EL (cell line): Measurements from ENCODE around the gene NCK2.

Source experiments
- DNase-seq: peaks from one replicate; pipeline ENCODE4 v3.0.0-alpha.2; 2016

NCK2 gene

GRCh38 chr2:105820151-105820550 lies 75.4 kb downstream of the NCK2 start:
- no peak for DNase-seq

GRCh38 chr2:105820691-105821090 lies 76.0 kb downstream of the NCK2 start:
- no peak for DNase-seq

- no peak for DNase-seq
Measured at GRCh38 chr2:105821428-105822125, 76.9 kb downstream of the NCK2 start.

- no peak for DNase-seq
Measured at GRCh38 chr2:105822186-105822585, 77.5 kb downstream of the NCK2 start.

- no peak for DNase-seq
Measured at GRCh38 chr2:105824446-105824845, 79.7 kb downstream of the NCK2 start.

- DNase-seq: no peak
Measured at GRCh38 chr2:105827351-105828096, 82.8 kb downstream of the NCK2 start.

- no peak for DNase-seq
Measured at GRCh38 chr2:105828558-105828957, 83.8 kb downstream of the NCK2 start.

- DNase-seq: no peak
Measured at GRCh38 chr2:105834931-105835330, 90.2 kb downstream of the NCK2 start.

GRCh38 chr2:105836341-105836740 lies 91.6 kb downstream of the NCK2 start:
- no peak for DNase-seq

GRCh38 chr2:105836840-105837692 lies 92.4 kb downstream of the NCK2 start:
- no peak for DNase-seq

GRCh38 chr2:105839793-105840192 lies 95.1 kb downstream of the NCK2 start:
- no peak for DNase-seq

- DNase-seq: no peak
Measured at GRCh38 chr2:105840933-105841332, 96.2 kb downstream of the NCK2 start.

- DNase-seq: no peak
Measured at GRCh38 chr2:105841551-105841950, 96.8 kb downstream of the NCK2 start.

GRCh38 chr2:105842555-105842954 lies 97.8 kb downstream of the NCK2 start:
- DNase-seq: no peak

GRCh38 chr2:105843476-105844374 lies 99.0 kb downstream of the NCK2 start:
- DNase-seq: peak; percentile 12

- no peak for DNase-seq
Measured at GRCh38 chr2:105845976-105846375, 101.3 kb downstream of the NCK2 start.

- no peak for DNase-seq
Measured at GRCh38 chr2:105847056-105847455, 102.3 kb downstream of the NCK2 start.

GRCh38 chr2:105848367-105848766 lies 103.7 kb downstream of the NCK2 start:
- DNase-seq: no peak

GRCh38 chr2:105849431-105850179 lies 104.9 kb downstream of the NCK2 start:
- DNase-seq: no peak

- DNase-seq: no peak
Measured at GRCh38 chr2:105852066-105852465, 107.4 kb downstream of the NCK2 start.

GRCh38 chr2:105853354-105854088 lies 108.8 kb downstream of the NCK2 start:
- no peak for DNase-seq
